MM.1S (cell line): ENCODE measurements around the gene RESF1.

Experiments
- EZH2 ChIP-seq: fragments of 300-600 bp; sonication (generic); optimal IDR thresholded peaks from 2 replicates; pipeline ENCODE3; 2017; ENCODE audit warnings: low read depth, mild to moderate bottlenecking, antibody characterized with exemption, low read length, mixed read lengths
- EZH2phosphoT487 ChIP-seq: fragments of 300-600 bp; sonication (generic); IDR thresholded peaks from 2 replicates; pipeline ENCODE4 v1.6.1; 2018; ENCODE audit warnings: antibody characterized with exemption, low read length
- TF ChIP-seq, protein P1 (sequence below): fragments of 300-600 bp; sonication (generic); IDR thresholded peaks from 2 replicates; pipeline ENCODE4 v1.5.1; 2016; ENCODE audit warnings: antibody characterized with exemption, low read length, mixed read lengths

DNA sequence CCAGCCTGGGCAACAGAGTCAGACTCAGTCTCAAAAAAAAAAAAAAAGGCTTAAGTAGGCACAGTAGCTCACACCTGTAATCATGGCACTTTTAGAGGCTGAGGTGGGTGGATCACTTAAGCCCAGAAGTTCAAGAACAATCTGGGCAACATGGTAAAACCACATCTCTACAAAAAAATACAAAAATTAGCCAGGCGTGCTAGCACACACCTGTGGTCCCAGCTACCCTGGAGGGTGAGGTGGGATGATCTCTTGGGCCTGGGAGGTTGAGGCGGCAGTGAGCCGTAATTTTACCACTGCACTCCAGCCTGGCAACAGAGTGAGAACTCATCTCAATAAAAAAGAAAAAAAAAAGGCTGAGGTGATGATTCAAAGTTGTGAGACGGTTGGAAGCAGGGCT lies 9.1 kb upstream of the RESF1 start:
- TF ChIP-seq, protein P1, sequence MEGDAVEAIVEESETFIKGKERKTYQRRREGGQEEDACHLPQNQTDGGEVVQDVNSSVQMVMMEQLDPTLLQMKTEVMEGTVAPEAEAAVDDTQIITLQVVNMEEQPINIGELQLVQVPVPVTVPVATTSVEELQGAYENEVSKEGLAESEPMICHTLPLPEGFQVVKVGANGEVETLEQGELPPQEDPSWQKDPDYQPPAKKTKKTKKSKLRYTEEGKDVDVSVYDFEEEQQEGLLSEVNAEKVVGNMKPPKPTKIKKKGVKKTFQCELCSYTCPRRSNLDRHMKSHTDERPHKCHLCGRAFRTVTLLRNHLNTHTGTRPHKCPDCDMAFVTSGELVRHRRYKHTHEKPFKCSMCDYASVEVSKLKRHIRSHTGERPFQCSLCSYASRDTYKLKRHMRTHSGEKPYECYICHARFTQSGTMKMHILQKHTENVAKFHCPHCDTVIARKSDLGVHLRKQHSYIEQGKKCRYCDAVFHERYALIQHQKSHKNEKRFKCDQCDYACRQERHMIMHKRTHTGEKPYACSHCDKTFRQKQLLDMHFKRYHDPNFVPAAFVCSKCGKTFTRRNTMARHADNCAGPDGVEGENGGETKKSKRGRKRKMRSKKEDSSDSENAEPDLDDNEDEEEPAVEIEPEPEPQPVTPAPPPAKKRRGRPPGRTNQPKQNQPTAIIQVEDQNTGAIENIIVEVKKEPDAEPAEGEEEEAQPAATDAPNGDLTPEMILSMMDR = no peak
- no peak for TF ChIP-seq EZH2
- TF ChIP-seq EZH2phosphoT487 = no peak
